ENCODE data around the gene ADAMTS3. TPM values are rescaled to one million over a fixed set of nuclear protein-coding genes. Genes with fewer than 3 reads are reported as not detected.
A peak's percentile ranks its signal among the peaks of the same experiment; 100 is the strongest.

Gene ADAMTS3
- total and polyA plus RNA-seq, 12 donors = 1.0 to 13.1 (median 2.2) TPM

DNA sequence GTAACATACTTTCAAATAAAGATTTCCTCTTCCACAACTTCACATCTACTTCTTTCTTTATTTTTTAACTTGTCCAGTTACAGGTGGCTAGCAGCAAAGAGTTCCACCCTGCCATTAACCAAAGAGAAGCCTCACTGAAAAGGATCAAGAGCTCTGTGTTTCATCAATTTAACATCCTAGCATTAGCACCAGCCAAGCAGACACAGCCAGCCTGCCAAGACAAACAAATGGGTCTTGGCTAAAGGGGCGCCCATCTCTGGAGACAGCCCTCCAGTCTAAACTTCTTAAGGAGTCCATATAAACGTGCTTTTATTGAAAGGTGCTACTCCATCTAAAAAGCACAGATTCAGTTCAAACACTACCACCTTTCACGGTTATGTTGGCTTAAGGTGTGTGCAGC is 105.3 kb downstream of the ADAMTS3 start:
- Histone ChIP-seq H3K36me3 (replicated peaks in 1 of 2) (no peaks in the 10 kb centered on the region), H3K9me3 (replicated peaks in 1 of 3) (no peaks in the 10 kb centered on the region), H3K27ac (no peak overlapping the region), H3K27me3 (no peaks in the 10 kb centered on the region), H3K4me3 (no peak overlapping the region), H3K4me1 (replicated peaks in 1 of 2) (no peaks in the 10 kb centered on the region)
- intact Hi-C loops (cut with DNase I) = no loop called here
- no peak for DNase-seq
- WGBS, 4 donors = 67 to 82% (median 77%) methylated on average over 3 of the region's 3 CpGs
- TF ChIP-seq POLR2A (IDR thresholded peaks at IDR 0.05) = no peak
- TF ChIP-seq, protein P1, sequence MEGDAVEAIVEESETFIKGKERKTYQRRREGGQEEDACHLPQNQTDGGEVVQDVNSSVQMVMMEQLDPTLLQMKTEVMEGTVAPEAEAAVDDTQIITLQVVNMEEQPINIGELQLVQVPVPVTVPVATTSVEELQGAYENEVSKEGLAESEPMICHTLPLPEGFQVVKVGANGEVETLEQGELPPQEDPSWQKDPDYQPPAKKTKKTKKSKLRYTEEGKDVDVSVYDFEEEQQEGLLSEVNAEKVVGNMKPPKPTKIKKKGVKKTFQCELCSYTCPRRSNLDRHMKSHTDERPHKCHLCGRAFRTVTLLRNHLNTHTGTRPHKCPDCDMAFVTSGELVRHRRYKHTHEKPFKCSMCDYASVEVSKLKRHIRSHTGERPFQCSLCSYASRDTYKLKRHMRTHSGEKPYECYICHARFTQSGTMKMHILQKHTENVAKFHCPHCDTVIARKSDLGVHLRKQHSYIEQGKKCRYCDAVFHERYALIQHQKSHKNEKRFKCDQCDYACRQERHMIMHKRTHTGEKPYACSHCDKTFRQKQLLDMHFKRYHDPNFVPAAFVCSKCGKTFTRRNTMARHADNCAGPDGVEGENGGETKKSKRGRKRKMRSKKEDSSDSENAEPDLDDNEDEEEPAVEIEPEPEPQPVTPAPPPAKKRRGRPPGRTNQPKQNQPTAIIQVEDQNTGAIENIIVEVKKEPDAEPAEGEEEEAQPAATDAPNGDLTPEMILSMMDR (IDR thresholded peaks at IDR 0.05) = no peak

DNA sequence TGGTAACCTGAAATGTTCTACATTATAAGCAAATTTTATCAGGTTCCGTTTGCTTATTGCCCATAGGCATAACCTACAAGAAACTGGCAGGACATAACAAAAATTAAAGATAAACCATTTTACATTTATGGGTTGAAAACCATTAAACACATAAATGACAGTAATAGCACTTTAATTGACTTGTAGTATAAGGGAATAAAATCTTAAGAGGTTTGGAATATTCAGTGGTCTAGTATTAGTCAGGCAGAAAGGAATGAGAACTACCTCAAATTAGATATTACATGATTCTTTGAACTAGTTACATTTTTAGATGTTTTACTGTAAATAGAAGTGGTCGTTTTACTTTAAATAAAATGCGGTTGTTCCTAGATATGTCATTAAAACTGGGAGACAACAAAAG is 111.9 kb downstream of the ADAMTS3 start:
- WGBS, 4 donors = 79 to 92% (median 87%) methylated on average over 3 of the region's 3 CpGs
- Histone ChIP-seq H3K9me3 (replicated peaks in 1 of 3) (no peaks in the 10 kb centered on the region), H3K4me1 (replicated peaks in 1 of 2) (no peaks in the 10 kb centered on the region), H3K4me3 (no peak overlapping the region), H3K36me3 (replicated peaks in 1 of 2) (no peaks in the 10 kb centered on the region), H3K27me3 (no peaks in the 10 kb centered on the region), H3K27ac (no peak overlapping the region)
- DNase-seq = no peak
- intact Hi-C loops (cut with DNase I) = no loop called here
- TF ChIP-seq POLR2A (IDR thresholded peaks at IDR 0.05) = no peak
- TF ChIP-seq, protein P1 (IDR thresholded peaks at IDR 0.05) = no peak

DNA sequence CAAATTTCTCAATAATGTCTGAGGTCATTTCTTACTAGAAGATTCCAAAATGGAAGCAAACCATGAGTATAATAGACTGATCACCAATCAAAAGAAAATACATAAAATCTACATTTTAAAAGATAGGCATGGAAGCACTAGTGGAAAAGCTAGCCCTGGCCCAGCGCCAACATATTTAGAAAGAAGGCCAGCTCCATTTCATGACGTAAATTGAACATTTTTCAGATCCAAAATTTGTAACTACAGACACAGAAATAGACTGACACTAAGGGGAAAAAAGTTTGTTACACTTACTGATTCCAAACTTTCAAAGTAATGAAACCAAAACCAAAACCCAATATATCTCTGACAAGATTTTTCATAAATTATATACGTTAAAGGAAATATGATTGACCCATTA is 117.7 kb downstream of the ADAMTS3 start:
- TF ChIP-seq, protein P1 (IDR thresholded peaks at IDR 0.05) = no peak
- TF ChIP-seq POLR2A (IDR thresholded peaks at IDR 0.05) = no peak
- peak in 6 of 7 donors; percentile 39 to 68 (median 62) for DNase-seq
- Histone ChIP-seq H3K36me3 (replicated peaks in 1 of 2) (no peaks in the 10 kb centered on the region), H3K27ac (no peak overlapping the region), H3K4me3 (no peak overlapping the region), H3K4me1 (replicated peaks in 1 of 2) (peaks cover 0 to 5% of the 10 kb centered on the region in 2 donors), H3K9me3 (replicated peaks in 1 of 3) (no peaks in the 10 kb centered on the region), H3K27me3 (no peaks in the 10 kb centered on the region)
- WGBS, 4 donors = 41 to 54% (median 51%) methylated on average over 3 of the region's 3 CpGs
- intact Hi-C loops (cut with DNase I) = no loop called here

DNA sequence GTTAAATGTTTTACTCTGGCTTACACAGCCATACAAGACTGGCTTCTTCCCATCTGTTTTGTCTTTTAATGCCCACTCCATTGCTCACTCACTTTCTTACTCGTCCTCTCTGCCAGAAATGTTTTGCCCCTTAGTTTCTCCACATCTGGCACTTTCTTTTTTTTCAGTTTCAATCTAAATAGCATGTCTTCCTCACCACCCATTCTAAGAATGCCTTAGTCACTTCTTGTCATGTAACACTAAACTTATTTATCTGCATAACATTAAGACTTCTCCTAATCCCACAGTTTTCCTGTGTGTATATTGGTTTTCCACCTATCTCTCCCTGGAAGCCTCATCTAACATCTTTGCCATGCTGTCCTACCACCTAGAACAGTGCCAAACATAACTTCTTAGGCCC is 119.3 kb downstream of the ADAMTS3 start:
- TF ChIP-seq POLR2A (IDR thresholded peaks at IDR 0.05) = no peak
- TF ChIP-seq, protein P1 (IDR thresholded peaks at IDR 0.05) = no peak
- WGBS, 4 donors = 78 to 93% (median 86%) methylated on average over 1 of the region's 1 CpG
- intact Hi-C loops (cut with DNase I) = no loop called here
- no peak overlapping the region for H3K27ac ChIP-seq
- no peak overlapping the region for H3K4me3 ChIP-seq
- no peaks in the 10 kb centered on the region for H3K27me3 ChIP-seq
- DNase-seq = no peak
- peaks cover 0 to 5% of the 10 kb centered on the region in 2 donors for H3K4me1 ChIP-seq (replicated peaks in 1 of 2)
- no peaks in the 10 kb centered on the region for H3K36me3 ChIP-seq (replicated peaks in 1 of 2)
- H3K9me3 ChIP-seq (replicated peaks in 1 of 3) = no peaks in the 10 kb centered on the region
